WERI-Rb-1 (cell line): Measurements from ENCODE around the gene VSTM2L.

ENCODE experiments used
- DNase-seq: peaks from one replicate; pipeline ENCODE4 v3.0.0-alpha.2; 2020
- H3K27ac ChIP-seq: fragments of 250-450 bp; sonication (Bioruptor Pico); 2 replicates; pipeline ENCODE4 v1.5.1; 2020; ENCODE audit warnings: mild to moderate bottlenecking, moderate library complexity
- H3K27me3 ChIP-seq: fragments of 250-450 bp; sonication (Bioruptor Pico); 2 replicates; pipeline ENCODE4 v1.5.1; 2021; ENCODE audit warnings: mild to moderate bottlenecking, low read depth, moderate library complexity; ENCODE audit not compliant: insufficient read depth, severe bottlenecking
- H3K36me3 ChIP-seq: fragments of 250-450 bp; sonication (Bioruptor Pico); 2 replicates; pipeline ENCODE4 v1.5.1; 2020; ENCODE audit warnings: mild to moderate bottlenecking, moderate library complexity
- H3K4me3 ChIP-seq: 2 replicates; pipeline ENCODE4 v1.5.1; 2011; ENCODE audit warnings: low read depth, mild to moderate bottlenecking, control low read depth, low read length
- H3K9me3 ChIP-seq: fragments of 250-450 bp; sonication (Bioruptor Pico); 2 replicates; pipeline ENCODE4 v1.5.1; 2021; ENCODE audit warnings: mild to moderate bottlenecking, moderate library complexity; ENCODE audit not compliant: severe bottlenecking
- CTCF ChIP-seq: IDR thresholded peaks from 2 replicates; pipeline ENCODE4 v1.5.1; 2011; ENCODE audit warnings: low read depth, mild to moderate bottlenecking, control low read depth, inconsistent platforms, low read length

The VSTM2L gene

GRCh38 chr20:37991157-37991866 lies 88.4 kb downstream of the VSTM2L start:
- Histone ChIP-seq H3K36me3 (peaks cover 55% of the 10 kb centered on the region), H3K9me3 (no peaks in the 10 kb centered on the region), H3K4me3 (no peak overlapping the region), H3K27me3 (no peaks in the 10 kb centered on the region), H3K27ac (peak overlapping the region; percentile 71)
- DNase-seq: peak; percentile 61
- no peak for TF ChIP-seq CTCF

GRCh38 chr20:37991908-37992307 lies 89.0 kb downstream of the VSTM2L start:
- H3K9me3 ChIP-seq: no peaks in the 10 kb centered on the region
- peak overlapping the region; percentile 71 for H3K27ac ChIP-seq
- peak; percentile 44 for DNase-seq
- H3K36me3 ChIP-seq: peaks cover 57% of the 10 kb centered on the region
- H3K27me3 ChIP-seq: no peaks in the 10 kb centered on the region
- TF ChIP-seq CTCF: no peak
- no peak overlapping the region for H3K4me3 ChIP-seq

GRCh38 chr20:37992802-37993409 lies 90.0 kb downstream of the VSTM2L start:
- peak; percentile 55 for TF ChIP-seq CTCF
- Histone ChIP-seq H3K4me3 (no peak overlapping the region), H3K27ac (peak overlapping the region; percentile 71), H3K36me3 (peaks cover 64% of the 10 kb centered on the region), H3K27me3 (no peaks in the 10 kb centered on the region), H3K9me3 (no peaks in the 10 kb centered on the region)
- peak; percentile 55 for DNase-seq

GRCh38 chr20:37994512-37994911 lies 91.6 kb downstream of the VSTM2L start:
- no peak for DNase-seq
- Histone ChIP-seq H3K36me3 (peaks cover 67% of the 10 kb centered on the region), H3K4me3 (no peak overlapping the region), H3K27me3 (no peaks in the 10 kb centered on the region), H3K9me3 (no peaks in the 10 kb centered on the region), H3K27ac (no peak overlapping the region)
- TF ChIP-seq CTCF: no peak
